ENCODE measurements around the gene MFAP2.

DNA sequence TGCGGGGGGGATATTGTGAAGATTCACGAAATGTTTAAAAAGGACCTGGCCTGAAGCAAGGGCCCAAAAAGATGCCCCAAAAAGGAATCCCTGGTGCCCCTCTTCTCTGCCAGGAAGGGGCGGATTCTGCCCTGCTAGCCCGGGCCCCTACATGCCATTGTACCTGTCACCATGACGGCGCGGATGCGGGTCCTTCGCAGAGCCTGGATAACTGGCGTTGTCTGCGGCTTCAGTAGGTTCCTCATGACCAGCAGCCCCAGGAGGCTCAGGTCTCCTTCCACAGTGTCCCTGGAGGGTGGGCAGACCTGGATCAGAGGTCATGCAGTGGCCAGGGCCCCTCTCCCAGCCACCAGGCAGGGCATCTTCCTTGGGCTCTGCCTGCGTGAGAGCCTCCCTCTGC is 11.2 kb upstream of the MFAP2 start:
- TF ChIP-seq POLR2A (IDR thresholded peaks at IDR 0.05) = no peak
- TF ChIP-seq, protein P1, sequence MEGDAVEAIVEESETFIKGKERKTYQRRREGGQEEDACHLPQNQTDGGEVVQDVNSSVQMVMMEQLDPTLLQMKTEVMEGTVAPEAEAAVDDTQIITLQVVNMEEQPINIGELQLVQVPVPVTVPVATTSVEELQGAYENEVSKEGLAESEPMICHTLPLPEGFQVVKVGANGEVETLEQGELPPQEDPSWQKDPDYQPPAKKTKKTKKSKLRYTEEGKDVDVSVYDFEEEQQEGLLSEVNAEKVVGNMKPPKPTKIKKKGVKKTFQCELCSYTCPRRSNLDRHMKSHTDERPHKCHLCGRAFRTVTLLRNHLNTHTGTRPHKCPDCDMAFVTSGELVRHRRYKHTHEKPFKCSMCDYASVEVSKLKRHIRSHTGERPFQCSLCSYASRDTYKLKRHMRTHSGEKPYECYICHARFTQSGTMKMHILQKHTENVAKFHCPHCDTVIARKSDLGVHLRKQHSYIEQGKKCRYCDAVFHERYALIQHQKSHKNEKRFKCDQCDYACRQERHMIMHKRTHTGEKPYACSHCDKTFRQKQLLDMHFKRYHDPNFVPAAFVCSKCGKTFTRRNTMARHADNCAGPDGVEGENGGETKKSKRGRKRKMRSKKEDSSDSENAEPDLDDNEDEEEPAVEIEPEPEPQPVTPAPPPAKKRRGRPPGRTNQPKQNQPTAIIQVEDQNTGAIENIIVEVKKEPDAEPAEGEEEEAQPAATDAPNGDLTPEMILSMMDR (IDR thresholded peaks at IDR 0.05) = no peak
